Sigmoid colon (tissue), 4 donors: Measurements from ENCODE around the gene ERFE.

Experiments
- CTCF ChIP-seq, 4 experiments: fragments of 450-650 bp in 3 of 4; fragments of 200-600 bp in 1 of 4; IDR thresholded peaks; one replicate each; pipeline ENCODE4 v1.5.1; 2016 to 2019; ENCODE audit warnings: antibody characterized with exemption in 4 of 4, mild to moderate bottlenecking in 3 of 4, moderate library complexity in 2 of 4
- EP300 ChIP-seq, 4 donors: sonication (generic); formaldehyde crosslinking; IDR thresholded peaks; one replicate each; pipeline ENCODE4 v1.6.1; 2017; ENCODE audit warnings: antibody characterized with exemption in 4 of 4
- POLR2A ChIP-seq, 2 donors: fragments of 450-650 bp; IDR thresholded peaks; one replicate each; pipeline ENCODE4 v1.6.1; 2016; ENCODE audit warnings: antibody characterized with exemption in 2 of 2, mild to moderate bottlenecking in 2 of 2, moderate library complexity in 2 of 2

GRCh38 chr2:238154570-238154969 lies 4.2 kb upstream of the ERFE start:
- no peak for TF ChIP-seq CTCF (IDR thresholded peaks at IDR 0.05)
- no peak for TF ChIP-seq EP300 (IDR thresholded peaks at IDR 0.05)
- no peak for TF ChIP-seq POLR2A (IDR thresholded peaks at IDR 0.05)
